BE2C (cell line): ENCODE results near the gene FHOD3.
"Not testable (repeated sequence)": the region's sequence is repeated elsewhere in the genome, so short reads cannot be mapped to it uniquely, and the experiment has no call there.

Experiments
- DNase-seq: peaks from one replicate; pipeline ENCODE4 v3.0.0-alpha.2; 2020
- H3K27me3 ChIP-seq: fragments of 250-450 bp; sonication (Bioruptor Pico); 2 replicates; pipeline ENCODE4 v1.5.1; 2020; ENCODE audit warnings: mild to moderate bottlenecking
- H3K36me3 ChIP-seq: fragments of 250-450 bp; sonication (Bioruptor Pico); 2 replicates; pipeline ENCODE4 v1.5.1; 2020; ENCODE audit warnings: mild to moderate bottlenecking
- H3K4me1 ChIP-seq: fragments of 250-450 bp; sonication (Bioruptor Pico); 2 replicates; pipeline ENCODE4 v1.5.1; 2020
- H3K4me3 ChIP-seq: 2 replicates; pipeline ENCODE4 v1.5.1; 2011; ENCODE audit warnings: low read depth, low read length
- H3K9me3 ChIP-seq: fragments of 250-450 bp; sonication (Bioruptor Pico); 2 replicates; pipeline ENCODE4 v1.5.1; 2020
- TF ChIP-seq, protein P1 (sequence below): IDR thresholded peaks from 2 replicates; pipeline ENCODE4 v1.5.1; 2012; ENCODE audit warnings: mild to moderate bottlenecking, low read depth, low read length

The FHOD3 gene

DNA sequence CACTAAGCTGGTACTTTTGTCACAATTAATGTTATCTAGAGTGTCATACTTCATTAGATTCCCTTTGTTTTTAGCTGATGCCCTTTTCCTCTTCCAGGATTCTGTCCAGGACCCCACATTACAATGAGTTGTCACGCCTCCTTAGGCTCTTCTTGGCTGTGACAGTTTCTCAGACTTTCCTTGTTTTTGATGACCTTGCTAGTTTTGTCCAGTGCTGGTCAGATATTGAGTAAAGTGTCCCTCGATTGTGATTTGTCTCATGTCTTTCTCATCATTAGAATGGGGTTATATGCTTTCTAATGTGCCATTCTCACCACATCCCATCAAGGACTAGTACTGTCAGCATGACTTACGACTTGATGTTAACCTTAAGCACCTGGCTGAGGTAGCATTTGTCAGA is 162.3 kb downstream of the FHOD3 start:
- DNase-seq, result no peak
- no peaks in the 10 kb centered on the region for H3K9me3 ChIP-seq
- H3K4me1 ChIP-seq, result no peaks in the 10 kb centered on the region
- H3K4me3 ChIP-seq, result no peak overlapping the region
- H3K36me3 ChIP-seq, result no peaks in the 10 kb centered on the region
- H3K27me3 ChIP-seq, result no peaks in the 10 kb centered on the region
- TF ChIP-seq, protein P1, sequence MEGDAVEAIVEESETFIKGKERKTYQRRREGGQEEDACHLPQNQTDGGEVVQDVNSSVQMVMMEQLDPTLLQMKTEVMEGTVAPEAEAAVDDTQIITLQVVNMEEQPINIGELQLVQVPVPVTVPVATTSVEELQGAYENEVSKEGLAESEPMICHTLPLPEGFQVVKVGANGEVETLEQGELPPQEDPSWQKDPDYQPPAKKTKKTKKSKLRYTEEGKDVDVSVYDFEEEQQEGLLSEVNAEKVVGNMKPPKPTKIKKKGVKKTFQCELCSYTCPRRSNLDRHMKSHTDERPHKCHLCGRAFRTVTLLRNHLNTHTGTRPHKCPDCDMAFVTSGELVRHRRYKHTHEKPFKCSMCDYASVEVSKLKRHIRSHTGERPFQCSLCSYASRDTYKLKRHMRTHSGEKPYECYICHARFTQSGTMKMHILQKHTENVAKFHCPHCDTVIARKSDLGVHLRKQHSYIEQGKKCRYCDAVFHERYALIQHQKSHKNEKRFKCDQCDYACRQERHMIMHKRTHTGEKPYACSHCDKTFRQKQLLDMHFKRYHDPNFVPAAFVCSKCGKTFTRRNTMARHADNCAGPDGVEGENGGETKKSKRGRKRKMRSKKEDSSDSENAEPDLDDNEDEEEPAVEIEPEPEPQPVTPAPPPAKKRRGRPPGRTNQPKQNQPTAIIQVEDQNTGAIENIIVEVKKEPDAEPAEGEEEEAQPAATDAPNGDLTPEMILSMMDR, result no peak

DNA sequence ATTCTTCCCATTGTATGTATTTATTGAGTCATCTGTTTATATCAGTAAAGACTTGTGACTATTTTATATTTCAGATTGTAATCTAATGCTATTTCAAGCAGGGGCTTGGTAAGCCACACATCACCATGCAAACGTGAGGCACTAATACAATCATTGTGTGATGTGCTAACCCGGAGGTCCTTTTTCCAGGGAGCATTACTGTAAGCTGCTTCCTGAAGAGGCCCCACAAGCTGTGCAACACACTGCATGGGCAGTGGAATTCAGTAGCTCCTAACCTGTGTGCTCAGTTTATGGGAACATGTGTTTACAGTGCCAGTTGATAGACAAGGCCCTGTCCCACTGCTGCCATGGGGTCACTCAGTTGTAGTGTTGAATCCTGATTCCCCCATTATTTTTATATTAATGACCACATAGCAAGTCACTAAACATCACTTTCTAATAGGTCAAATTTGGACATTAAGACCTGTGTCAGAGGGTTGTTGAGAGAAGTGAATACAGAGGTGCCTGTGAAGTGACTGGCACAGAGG is 162.9 kb downstream of the FHOD3 start:
- H3K27me3 ChIP-seq, result no peaks in the 10 kb centered on the region
- no peak overlapping the region for H3K4me3 ChIP-seq
- no peaks in the 10 kb centered on the region for H3K36me3 ChIP-seq
- H3K4me1 ChIP-seq, result no peaks in the 10 kb centered on the region
- no peak for DNase-seq
- H3K9me3 ChIP-seq, result no peaks in the 10 kb centered on the region
- TF ChIP-seq, protein P1, result no peak

DNA sequence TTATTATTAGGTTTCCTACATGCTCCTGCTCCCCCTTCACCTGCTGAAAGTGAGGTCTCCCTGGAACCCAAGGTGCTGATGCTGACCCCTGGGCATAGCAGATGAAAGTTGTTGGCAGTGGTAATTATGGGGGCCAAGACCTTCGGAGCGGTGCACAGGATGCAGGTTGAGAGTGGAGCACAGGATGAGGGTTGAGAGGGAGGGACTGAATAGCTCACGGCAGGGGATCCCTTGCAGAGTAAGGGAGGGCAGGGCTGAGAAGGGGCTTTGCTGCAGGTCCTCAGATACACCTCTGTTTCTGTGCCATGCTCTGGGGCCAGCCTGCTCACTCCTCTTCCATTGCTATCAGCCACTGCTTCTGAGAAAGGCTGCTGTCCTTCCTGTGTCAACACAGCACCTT is 163.3 kb downstream of the FHOD3 start:
- no peak overlapping the region for H3K4me3 ChIP-seq
- no peak for DNase-seq
- H3K4me1 ChIP-seq, result no peaks in the 10 kb centered on the region
- no peaks in the 10 kb centered on the region for H3K36me3 ChIP-seq
- no peaks in the 10 kb centered on the region for H3K27me3 ChIP-seq
- H3K9me3 ChIP-seq, result no peaks in the 10 kb centered on the region
- TF ChIP-seq, protein P1, result no peak

DNA sequence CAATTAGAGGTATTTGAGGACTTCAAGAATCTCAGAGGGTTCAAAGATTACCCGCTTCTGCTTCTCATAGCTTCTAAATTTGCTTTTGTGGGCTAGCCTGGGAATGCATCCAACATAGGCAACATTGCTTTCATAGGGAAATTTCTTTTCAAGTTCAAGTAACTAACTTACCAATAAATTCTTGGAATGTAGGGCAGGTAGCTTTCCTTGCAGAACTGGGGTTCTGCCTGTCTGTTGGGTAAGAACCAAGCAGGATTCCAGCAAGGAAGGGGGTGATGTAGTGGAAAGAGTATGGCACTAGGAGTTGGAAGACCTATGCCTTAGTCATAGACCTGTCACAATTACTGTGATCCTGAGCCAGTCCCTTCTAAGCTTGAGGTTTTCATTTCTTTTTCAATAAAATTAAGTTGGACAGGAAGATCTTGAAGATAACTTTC is 164.1 kb downstream of the FHOD3 start:
- no peak overlapping the region for H3K4me3 ChIP-seq
- no peaks in the 10 kb centered on the region for H3K27me3 ChIP-seq
- TF ChIP-seq, protein P1, result no peak
- DNase-seq, result no peak
- no peaks in the 10 kb centered on the region for H3K9me3 ChIP-seq
- H3K4me1 ChIP-seq, result no peaks in the 10 kb centered on the region
- H3K36me3 ChIP-seq, result no peaks in the 10 kb centered on the region

DNA sequence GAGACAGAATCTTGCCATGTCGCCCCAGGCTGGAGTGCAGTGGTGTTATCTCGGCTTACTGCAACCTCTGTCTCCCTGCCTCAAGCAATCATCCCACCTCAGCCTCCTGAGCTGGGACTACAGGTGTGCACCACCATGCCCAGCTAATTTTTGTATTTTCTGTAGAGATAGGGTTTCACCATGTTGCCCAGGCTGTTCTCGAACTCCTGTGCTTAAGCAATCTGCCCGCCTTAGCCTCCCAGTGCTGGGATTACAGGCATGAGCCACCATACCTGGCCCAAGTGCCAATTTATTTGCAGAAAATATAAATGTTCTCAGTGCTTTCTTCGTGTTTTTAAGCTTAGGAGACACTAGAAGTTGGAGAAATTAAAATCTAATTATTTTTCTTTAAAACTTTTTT is 166.0 kb downstream of the FHOD3 start:
- H3K4me1 ChIP-seq, DNase-seq, H3K36me3 ChIP-seq, H3K9me3 ChIP-seq, H3K4me3 ChIP-seq, H3K27me3 ChIP-seq: not testable (repeated sequence)

DNA sequence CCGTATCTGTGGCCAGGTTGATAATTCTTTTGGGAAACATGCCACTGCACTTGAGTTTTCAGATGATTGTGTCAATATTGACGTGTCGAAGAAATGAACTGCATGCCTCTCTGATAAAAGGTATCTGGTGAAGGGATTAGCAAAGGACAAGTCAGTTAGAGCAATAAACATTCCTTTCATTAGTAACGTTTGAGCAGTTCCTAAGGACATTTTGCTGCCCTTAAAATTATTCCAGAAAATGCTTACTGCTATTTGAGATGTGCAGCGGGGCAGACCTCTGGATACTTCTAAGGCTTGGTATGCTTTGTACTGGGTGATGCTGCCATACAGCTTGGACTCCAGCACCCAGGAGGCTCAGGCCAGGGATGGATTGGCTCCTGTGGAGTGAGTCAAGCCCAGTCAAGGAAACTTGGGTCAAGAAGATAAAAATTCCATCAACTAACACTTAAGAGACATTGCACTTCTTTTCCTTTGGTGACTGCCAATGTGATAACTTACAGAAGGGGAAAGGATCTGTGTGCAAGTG is 166.7 kb downstream of the FHOD3 start:
- DNase-seq, result no peak
- TF ChIP-seq, protein P1, result no peak
- Histone ChIP-seq H3K4me3 (no peak overlapping the region), H3K9me3 (no peaks in the 10 kb centered on the region), H3K4me1 (no peaks in the 10 kb centered on the region), H3K36me3 (no peaks in the 10 kb centered on the region), H3K27me3 (no peaks in the 10 kb centered on the region)

DNA sequence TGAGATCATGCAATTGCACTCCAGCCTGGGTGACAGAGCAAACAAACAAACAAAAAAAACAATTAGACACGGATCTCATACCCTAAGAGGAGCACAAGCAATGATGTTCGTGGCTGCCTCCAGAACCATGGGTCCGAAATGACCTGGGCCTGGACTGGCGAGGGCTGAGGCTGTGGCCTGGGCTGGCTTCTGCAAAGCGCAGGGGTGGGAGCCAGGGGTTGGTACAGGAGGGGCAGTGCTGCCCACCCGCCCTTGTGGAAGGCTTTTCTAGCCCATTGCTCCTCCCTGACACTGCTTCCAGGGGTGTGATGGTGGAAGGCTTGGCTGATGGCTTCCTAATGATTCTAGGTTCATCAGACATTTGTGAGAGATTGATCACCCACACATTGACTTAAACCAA is 167.8 kb downstream of the FHOD3 start:
- Histone ChIP-seq H3K4me1 (no peaks in the 10 kb centered on the region), H3K36me3 (no peaks in the 10 kb centered on the region), H3K27me3 (no peaks in the 10 kb centered on the region), H3K9me3 (no peaks in the 10 kb centered on the region), H3K4me3 (no peak overlapping the region)
- TF ChIP-seq, protein P1, result no peak
- DNase-seq, result no peak
